Fibroblast of lung (primary cell): ENCODE measurements around the gene TOMM7.

Source experiments
- EZH2 ChIP-seq: IDR thresholded peaks from 2 replicates; pipeline ENCODE4 v1.5.1; 2012; ENCODE audit warnings: low read length, control low read depth, mild to moderate bottlenecking; ENCODE audit errors: missing control alignments
- TF ChIP-seq, protein P1 (sequence below), 2 donors: IDR thresholded peaks in 1 of 2; conservative IDR thresholded peaks in 1 of 2; 1 replicate in 1 of 2; 2 replicates in 1 of 2; pipeline ENCODE4 v1.5.1; 2011 to 2012; ENCODE audit warnings: low read length in 2 of 2, control low read depth in 1 of 2, inconsistent platforms in 1 of 2, low read depth in 1 of 2, mild to moderate bottlenecking in 1 of 2

GRCh38 chr7:22811746-22812280 lies 10.8 kb downstream of the TOMM7 start:
- TF ChIP-seq, protein P1, sequence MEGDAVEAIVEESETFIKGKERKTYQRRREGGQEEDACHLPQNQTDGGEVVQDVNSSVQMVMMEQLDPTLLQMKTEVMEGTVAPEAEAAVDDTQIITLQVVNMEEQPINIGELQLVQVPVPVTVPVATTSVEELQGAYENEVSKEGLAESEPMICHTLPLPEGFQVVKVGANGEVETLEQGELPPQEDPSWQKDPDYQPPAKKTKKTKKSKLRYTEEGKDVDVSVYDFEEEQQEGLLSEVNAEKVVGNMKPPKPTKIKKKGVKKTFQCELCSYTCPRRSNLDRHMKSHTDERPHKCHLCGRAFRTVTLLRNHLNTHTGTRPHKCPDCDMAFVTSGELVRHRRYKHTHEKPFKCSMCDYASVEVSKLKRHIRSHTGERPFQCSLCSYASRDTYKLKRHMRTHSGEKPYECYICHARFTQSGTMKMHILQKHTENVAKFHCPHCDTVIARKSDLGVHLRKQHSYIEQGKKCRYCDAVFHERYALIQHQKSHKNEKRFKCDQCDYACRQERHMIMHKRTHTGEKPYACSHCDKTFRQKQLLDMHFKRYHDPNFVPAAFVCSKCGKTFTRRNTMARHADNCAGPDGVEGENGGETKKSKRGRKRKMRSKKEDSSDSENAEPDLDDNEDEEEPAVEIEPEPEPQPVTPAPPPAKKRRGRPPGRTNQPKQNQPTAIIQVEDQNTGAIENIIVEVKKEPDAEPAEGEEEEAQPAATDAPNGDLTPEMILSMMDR (conservative IDR thresholded peaks at IDR 0.05 in 1 of 2, IDR thresholded peaks at IDR 0.05 in 1 of 2; ENCODE audit: low read depth in 1 of 2, low read length in 2 of 2), result no peak
- no peak for TF ChIP-seq EZH2
